ENCODE measurements around the gene ZNF414. TPM values are rescaled to one million over a fixed set of nuclear protein-coding genes. Genes with fewer than 3 reads are reported as not detected.
A peak's percentile ranks its signal among the peaks of the same experiment; 100 is the strongest.
"Not testable (repeated sequence)": the region's sequence is repeated elsewhere in the genome, so short reads cannot be mapped to it uniquely, and the experiment has no call there.

Gene ZNF414
- total RNA-seq, 1 experiment from 2014 or later: 6.8 TPM

GRCh38 chr19:8517551-8518442, 3.8 kb upstream of the ZNF414 start:
- no peak for DNase-seq (ENCODE audit: low read depth)

- no peak for DNase-seq (ENCODE audit: low read depth)
Measured at GRCh38 chr19:8515317-8515716, 1.4 kb upstream of the ZNF414 start.

GRCh38 chr19:8514505-8515009, 590 bp upstream of the ZNF414 start:
- not testable (repeated sequence) for DNase-seq (ENCODE audit: low read depth)

- DNase-seq (ENCODE audit: low read depth): no peak
Measured at GRCh38 chr19:8513036-8513686, 806 bp downstream of the ZNF414 start.

- peak; percentile 49 for DNase-seq (ENCODE audit: low read depth)
Measured at GRCh38 chr19:8512115-8512967, 1.6 kb downstream of the ZNF414 start.

- DNase-seq (ENCODE audit: low read depth): no peak
Measured at GRCh38 chr19:8511573-8512101, 2.3 kb downstream of the ZNF414 start.

- no peak for DNase-seq (ENCODE audit: low read depth)
Measured at GRCh38 chr19:8510589-8511115, 3.3 kb downstream of the ZNF414 start.

GRCh38 chr19:8506402-8506957, 7.5 kb downstream of the ZNF414 start:
- DNase-seq (ENCODE audit: low read depth): no peak

- DNase-seq (ENCODE audit: low read depth): peak; percentile 80
Measured at GRCh38 chr19:8505680-8506401, 8.1 kb downstream of the ZNF414 start.

- no peak for DNase-seq (ENCODE audit: low read depth)
Measured at GRCh38 chr19:8504919-8505318, 9.0 kb downstream of the ZNF414 start.

- DNase-seq (ENCODE audit: low read depth): no peak
Measured at GRCh38 chr19:8504171-8504570, 9.8 kb downstream of the ZNF414 start.

- DNase-seq (ENCODE audit: low read depth): no peak
Measured at GRCh38 chr19:8503510-8503909, 10.5 kb downstream of the ZNF414 start.

- no peak for DNase-seq (ENCODE audit: low read depth)
Measured at GRCh38 chr19:8501981-8502380, 12.0 kb downstream of the ZNF414 start.

GRCh38 chr19:8501516-8501915, 12.5 kb downstream of the ZNF414 start:
- DNase-seq (ENCODE audit: low read depth): no peak

- DNase-seq (ENCODE audit: low read depth): no peak
Measured at GRCh38 chr19:8500158-8500557, 13.8 kb downstream of the ZNF414 start.

GRCh38 chr19:8499048-8499833, 14.7 kb downstream of the ZNF414 start:
- DNase-seq (ENCODE audit: low read depth): no peak

- DNase-seq (ENCODE audit: low read depth): no peak
Measured at GRCh38 chr19:8498295-8498694, 15.7 kb downstream of the ZNF414 start.

- DNase-seq (ENCODE audit: low read depth): no peak
Measured at GRCh38 chr19:8494158-8494557, 19.8 kb downstream of the ZNF414 start.

- DNase-seq (ENCODE audit: low read depth): no peak
Measured at GRCh38 chr19:8491574-8491973, 22.4 kb downstream of the ZNF414 start.

GRCh38 chr19:8490873-8491272, 23.1 kb downstream of the ZNF414 start:
- DNase-seq (ENCODE audit: low read depth): no peak

Data from Daoy (cell line).